Measurements from ENCODE around the gene WSCD2.

DNA sequence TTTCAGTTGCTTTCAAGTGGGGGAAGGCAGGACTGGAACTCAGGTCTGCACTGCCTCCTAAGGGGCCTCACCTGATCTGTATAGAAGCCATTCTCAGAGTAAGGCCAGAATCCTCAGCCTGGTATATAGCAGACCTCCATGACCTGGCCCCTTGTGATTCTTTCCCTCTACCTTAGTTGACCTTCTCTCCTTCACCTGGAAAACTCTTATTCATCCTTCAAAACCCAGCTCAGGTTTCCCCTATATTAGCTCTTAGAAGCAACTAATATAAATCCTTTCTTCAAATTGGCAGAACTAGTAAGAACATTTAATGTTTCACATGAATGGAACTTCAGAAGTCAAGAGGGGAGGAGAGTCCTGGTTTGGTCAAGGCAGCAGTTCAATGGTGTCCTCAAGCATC, 26.0 kb upstream of the WSCD2 start:
- TF ChIP-seq, protein P1, sequence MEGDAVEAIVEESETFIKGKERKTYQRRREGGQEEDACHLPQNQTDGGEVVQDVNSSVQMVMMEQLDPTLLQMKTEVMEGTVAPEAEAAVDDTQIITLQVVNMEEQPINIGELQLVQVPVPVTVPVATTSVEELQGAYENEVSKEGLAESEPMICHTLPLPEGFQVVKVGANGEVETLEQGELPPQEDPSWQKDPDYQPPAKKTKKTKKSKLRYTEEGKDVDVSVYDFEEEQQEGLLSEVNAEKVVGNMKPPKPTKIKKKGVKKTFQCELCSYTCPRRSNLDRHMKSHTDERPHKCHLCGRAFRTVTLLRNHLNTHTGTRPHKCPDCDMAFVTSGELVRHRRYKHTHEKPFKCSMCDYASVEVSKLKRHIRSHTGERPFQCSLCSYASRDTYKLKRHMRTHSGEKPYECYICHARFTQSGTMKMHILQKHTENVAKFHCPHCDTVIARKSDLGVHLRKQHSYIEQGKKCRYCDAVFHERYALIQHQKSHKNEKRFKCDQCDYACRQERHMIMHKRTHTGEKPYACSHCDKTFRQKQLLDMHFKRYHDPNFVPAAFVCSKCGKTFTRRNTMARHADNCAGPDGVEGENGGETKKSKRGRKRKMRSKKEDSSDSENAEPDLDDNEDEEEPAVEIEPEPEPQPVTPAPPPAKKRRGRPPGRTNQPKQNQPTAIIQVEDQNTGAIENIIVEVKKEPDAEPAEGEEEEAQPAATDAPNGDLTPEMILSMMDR (IDR thresholded peaks at IDR 0.05), result no peak
- no peak for TF ChIP-seq POLR2A (IDR thresholded peaks at IDR 0.05)

Data from Peyer's patch (tissue), 4 donors.